Keratinocyte (primary cell): ENCODE measurements around the gene CFAP54. TPM values are rescaled to one million over a fixed set of nuclear protein-coding genes. Genes with fewer than 3 reads are reported as not detected.
A peak's percentile ranks its signal among the peaks of the same experiment; 100 is the strongest.

Source experiments
- DNase-seq: peaks from one replicate; pipeline ENCODE4 v3.0.0-alpha.2; 2011; ENCODE audit warnings: low read depth, missing footprints, low spot score
- FAIRE-seq: peaks from 2 replicates; lab custom pipeline; 2011; peaks lifted over from hg19 to GRCh38; lab: Jason Lieb, UNC
- H2AFZ ChIP-seq: 2 replicates; pipeline ENCODE4 v1.6.0; 2012; ENCODE audit warnings: low read length, control low read depth, inconsistent platforms; ENCODE audit not compliant: control insufficient read depth
- H3K27ac ChIP-seq: 2 replicates; pipeline ENCODE4 v1.5.1; 2011; ENCODE audit warnings: low read length; ENCODE audit not compliant: control insufficient read depth, insufficient read depth
- H3K27me3 ChIP-seq: 3 replicates; pipeline ENCODE4 v1.6.0; 2011; ENCODE audit warnings: low read length; ENCODE audit not compliant: control insufficient read depth, insufficient read depth; ENCODE audit errors: extremely low read depth
- H3K36me3 ChIP-seq, 2 experiments: 2 replicates in 1 of 2; 3 replicates in 1 of 2; pipeline ENCODE4 v1.5.1; 2011; ENCODE audit warnings: low read length in 2 of 2, mild to moderate bottlenecking in 1 of 2; ENCODE audit not compliant: control insufficient read depth in 2 of 2, insufficient read depth in 2 of 2; ENCODE audit errors: extremely low read depth in 1 of 2
- H3K4me1 ChIP-seq: 3 replicates; pipeline ENCODE4 v1.5.1; 2011; ENCODE audit warnings: low read length; ENCODE audit not compliant: control insufficient read depth, insufficient read depth; ENCODE audit errors: extremely low read depth
- H3K4me2 ChIP-seq: 3 replicates; pipeline ENCODE4 v1.6.0; 2011; ENCODE audit warnings: low read depth, low read length; ENCODE audit not compliant: control insufficient read depth, insufficient read depth; ENCODE audit errors: extremely low read depth
- H3K4me3 ChIP-seq, 3 experiments: fragments of 200-600 bp in 1 of 3; sonication (generic) in 1 of 3; 2 replicates in 2 of 3; 3 replicates in 1 of 3; pipeline ENCODE4 v1.5.1; 2011 to 2016; ENCODE audit warnings: low read length in 3 of 3, mild to moderate bottlenecking in 3 of 3, control low read depth in 2 of 3, inconsistent platforms in 1 of 3, low read depth in 1 of 3, mixed read lengths in 1 of 3, mixed run types in 1 of 3, moderate library complexity in 1 of 3; ENCODE audit not compliant: control insufficient read depth in 2 of 3, insufficient read depth in 2 of 3; ENCODE audit errors: extremely low read depth in 1 of 3
- H3K79me2 ChIP-seq: 2 replicates; pipeline ENCODE4 v1.6.0; 2012; ENCODE audit warnings: low read length; ENCODE audit not compliant: control insufficient read depth, insufficient read depth
- H3K9ac ChIP-seq: 3 replicates; pipeline ENCODE4 v1.6.0; 2011; ENCODE audit warnings: low read length; ENCODE audit not compliant: control insufficient read depth, insufficient read depth; ENCODE audit errors: extremely low read depth
- H3K9me1 ChIP-seq: 3 replicates; pipeline ENCODE4 v1.6.0; 2011; ENCODE audit warnings: low read length; ENCODE audit not compliant: control insufficient read depth, insufficient read depth; ENCODE audit errors: extremely low read depth
- H3K9me3 ChIP-seq: 2 replicates; pipeline ENCODE4 v1.5.1; 2012; ENCODE audit warnings: low read depth, low read length; ENCODE audit not compliant: control insufficient read depth
- H4K20me1 ChIP-seq: 3 replicates; pipeline ENCODE4 v1.6.0; 2011; ENCODE audit warnings: low read length; ENCODE audit not compliant: control insufficient read depth, insufficient read depth; ENCODE audit errors: extremely low read depth
- EZH2 ChIP-seq: IDR thresholded peaks from one replicate; pipeline ENCODE4 v1.6.1; 2012; ENCODE audit warnings: inconsistent platforms, mild to moderate bottlenecking, low read length, moderate library complexity
- dilution Hi-C: fragments of 300-500 bp; cut with MboI; formaldehyde crosslinking; loops from one replicate; pipeline ENCODE4 v1.7.0; 2020; ENCODE audit warnings: low sequenced_read_pairs; ENCODE audit not compliant: extremely low pct_ligation_motif_present
- polyA plus RNA-seq, 5 experiments: library from polyadenylated mRNA; depleted of rRNA in 3 of 5; stranded (reverse) in 3 of 5; stranded (forward) in 1 of 5; unstranded in 1 of 5; fragments of >200 nt; gene quantifications; 1 replicate in 1 of 5; 2 replicates in 3 of 5; 3 replicates in 1 of 5; pipeline versions ENCODE4 v1.2.1 to v1.2.3, GENCODE V29; 2011 to 2012; ENCODE audit warnings: missing spikeins in 2 of 5, low read depth in 1 of 5, low replicate concordance in 1 of 5
- TF ChIP-seq, protein P1 (sequence below), 3 experiments: IDR thresholded peaks in 1 of 3; conservative IDR thresholded peaks in 1 of 3; optimal IDR thresholded peaks in 1 of 3; 2 replicates in 2 of 3; 3 replicates in 1 of 3; pipeline versions ENCODE3 to v1.5.1; 2011; ENCODE audit warnings: low read length in 3 of 3, mild to moderate bottlenecking in 3 of 3, moderate library complexity in 2 of 3, control low read depth in 1 of 3, inconsistent platforms in 1 of 3; ENCODE audit not compliant: insufficient read depth in 2 of 3; ENCODE audit errors: extremely low read depth in 1 of 3

CFAP54 gene
- polyA plus RNA-seq, 1 donor (not counting 4 experiments of a cell fraction or from before 2014, with no cell fraction given) = 1.2 TPM

DNA sequence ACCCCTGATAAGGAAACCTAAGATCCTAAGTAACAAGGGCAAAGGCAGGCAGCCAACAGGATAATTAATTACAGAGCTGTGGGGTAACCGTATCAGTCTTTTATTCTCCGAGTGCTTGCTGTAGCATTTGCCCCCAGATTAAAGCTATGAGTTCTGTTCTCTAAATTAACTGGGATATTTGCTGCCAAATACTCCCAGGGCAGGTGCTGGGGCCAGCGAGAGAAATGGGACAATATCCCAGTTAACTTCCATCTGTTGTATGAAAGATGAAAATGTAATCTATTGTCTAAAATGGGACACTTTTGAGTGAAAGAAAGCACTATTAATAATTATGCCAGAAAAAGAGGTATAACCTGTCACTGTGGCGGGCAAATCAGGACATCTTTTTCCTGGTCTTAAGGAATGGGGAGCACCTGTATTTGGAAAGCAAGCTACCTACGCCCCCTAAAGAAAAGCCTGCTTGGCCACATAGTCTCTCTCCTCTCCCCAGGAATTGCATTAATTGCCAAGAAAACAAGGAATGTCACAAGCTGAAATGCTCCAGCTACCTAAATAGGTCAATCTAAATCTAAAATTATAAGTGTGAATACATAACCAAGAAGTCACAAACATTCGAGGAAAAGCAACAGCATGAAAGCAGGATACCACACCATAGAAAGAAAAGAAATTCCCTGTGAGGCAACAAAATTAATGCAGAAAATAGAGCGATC lies 26.7 kb upstream of the CFAP54 start:
- FAIRE-seq (no peak), DNase-seq (no peak)
- H3K27ac ChIP-seq = no peak overlapping the region
- TF ChIP-seq, protein P1, sequence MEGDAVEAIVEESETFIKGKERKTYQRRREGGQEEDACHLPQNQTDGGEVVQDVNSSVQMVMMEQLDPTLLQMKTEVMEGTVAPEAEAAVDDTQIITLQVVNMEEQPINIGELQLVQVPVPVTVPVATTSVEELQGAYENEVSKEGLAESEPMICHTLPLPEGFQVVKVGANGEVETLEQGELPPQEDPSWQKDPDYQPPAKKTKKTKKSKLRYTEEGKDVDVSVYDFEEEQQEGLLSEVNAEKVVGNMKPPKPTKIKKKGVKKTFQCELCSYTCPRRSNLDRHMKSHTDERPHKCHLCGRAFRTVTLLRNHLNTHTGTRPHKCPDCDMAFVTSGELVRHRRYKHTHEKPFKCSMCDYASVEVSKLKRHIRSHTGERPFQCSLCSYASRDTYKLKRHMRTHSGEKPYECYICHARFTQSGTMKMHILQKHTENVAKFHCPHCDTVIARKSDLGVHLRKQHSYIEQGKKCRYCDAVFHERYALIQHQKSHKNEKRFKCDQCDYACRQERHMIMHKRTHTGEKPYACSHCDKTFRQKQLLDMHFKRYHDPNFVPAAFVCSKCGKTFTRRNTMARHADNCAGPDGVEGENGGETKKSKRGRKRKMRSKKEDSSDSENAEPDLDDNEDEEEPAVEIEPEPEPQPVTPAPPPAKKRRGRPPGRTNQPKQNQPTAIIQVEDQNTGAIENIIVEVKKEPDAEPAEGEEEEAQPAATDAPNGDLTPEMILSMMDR (optimal IDR thresholded peaks at IDR 0.05 in 1 of 3, IDR thresholded peaks at IDR 0.05 in 1 of 3, conservative IDR thresholded peaks at IDR 0.05 in 1 of 3; ENCODE audit: extremely low read depth in 1 of 3, insufficient read depth in 2 of 3, low read length in 3 of 3) = no peak
- no peak for TF ChIP-seq EZH2
- H3K79me2 ChIP-seq = no peaks in the 10 kb centered on the region
- no peak overlapping the region for H3K4me2 ChIP-seq
- no peak overlapping the region for H2AFZ ChIP-seq
- dilution Hi-C loops = no loop called here
- no peaks in the 10 kb centered on the region for H3K36me3 ChIP-seq
- no peak overlapping the region for H3K9ac ChIP-seq
- H4K20me1 ChIP-seq = no peaks in the 10 kb centered on the region
- H3K4me1 ChIP-seq = peaks cover 14% of the 10 kb centered on the region
- no peaks in the 10 kb centered on the region for H3K9me1 ChIP-seq
- no peak overlapping the region for H3K4me3 ChIP-seq
- H3K27me3 ChIP-seq = no peaks in the 10 kb centered on the region
- no peaks in the 10 kb centered on the region for H3K9me3 ChIP-seq

DNA sequence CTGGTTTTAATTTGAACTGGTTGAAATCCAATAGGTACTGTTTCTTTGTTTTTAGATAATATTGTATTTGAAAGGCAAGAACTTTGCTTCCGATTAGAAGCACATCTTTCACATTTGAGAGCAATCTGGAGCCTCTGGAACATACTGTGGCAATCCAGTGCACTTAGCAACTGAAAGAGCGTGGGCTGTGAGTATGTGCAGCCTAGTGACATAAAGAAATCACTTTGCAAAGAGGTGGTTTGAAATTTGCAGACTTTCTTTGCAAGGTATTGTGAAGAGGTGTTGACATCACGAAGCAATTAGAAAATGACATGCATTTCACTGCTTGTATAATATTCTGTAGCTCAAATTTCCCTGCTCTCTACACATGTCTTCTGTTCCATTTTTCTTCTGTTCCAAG lies 23.5 kb upstream of the CFAP54 start:
- no peaks in the 10 kb centered on the region for H3K79me2 ChIP-seq
- H3K4me2 ChIP-seq = no peak overlapping the region
- H3K4me3 ChIP-seq = no peak overlapping the region
- no peak overlapping the region for H3K27ac ChIP-seq
- FAIRE-seq (peak; percentile 68), DNase-seq (no peak)
- H3K4me1 ChIP-seq = peaks cover 16% of the 10 kb centered on the region
- H3K27me3 ChIP-seq = no peaks in the 10 kb centered on the region
- no peaks in the 10 kb centered on the region for H3K36me3 ChIP-seq
- no peaks in the 10 kb centered on the region for H4K20me1 ChIP-seq
- no peak overlapping the region for H2AFZ ChIP-seq
- H3K9me3 ChIP-seq = no peaks in the 10 kb centered on the region
- TF ChIP-seq, protein P1 (optimal IDR thresholded peaks at IDR 0.05 in 1 of 3, IDR thresholded peaks at IDR 0.05 in 1 of 3, conservative IDR thresholded peaks at IDR 0.05 in 1 of 3; ENCODE audit: extremely low read depth in 1 of 3, insufficient read depth in 2 of 3, low read length in 3 of 3) = no peak
- TF ChIP-seq EZH2 = no peak
- H3K9me1 ChIP-seq = no peaks in the 10 kb centered on the region
- H3K9ac ChIP-seq = no peak overlapping the region
- dilution Hi-C loops = no loop called here
